ENCODE data around the gene SRF.
A peak's percentile ranks its signal among the peaks of the same experiment; 100 is the strongest.
"Not testable (repeated sequence)": the region's sequence is repeated elsewhere in the genome, so short reads cannot be mapped to it uniquely, and the experiment has no call there.

SRF gene

DNA sequence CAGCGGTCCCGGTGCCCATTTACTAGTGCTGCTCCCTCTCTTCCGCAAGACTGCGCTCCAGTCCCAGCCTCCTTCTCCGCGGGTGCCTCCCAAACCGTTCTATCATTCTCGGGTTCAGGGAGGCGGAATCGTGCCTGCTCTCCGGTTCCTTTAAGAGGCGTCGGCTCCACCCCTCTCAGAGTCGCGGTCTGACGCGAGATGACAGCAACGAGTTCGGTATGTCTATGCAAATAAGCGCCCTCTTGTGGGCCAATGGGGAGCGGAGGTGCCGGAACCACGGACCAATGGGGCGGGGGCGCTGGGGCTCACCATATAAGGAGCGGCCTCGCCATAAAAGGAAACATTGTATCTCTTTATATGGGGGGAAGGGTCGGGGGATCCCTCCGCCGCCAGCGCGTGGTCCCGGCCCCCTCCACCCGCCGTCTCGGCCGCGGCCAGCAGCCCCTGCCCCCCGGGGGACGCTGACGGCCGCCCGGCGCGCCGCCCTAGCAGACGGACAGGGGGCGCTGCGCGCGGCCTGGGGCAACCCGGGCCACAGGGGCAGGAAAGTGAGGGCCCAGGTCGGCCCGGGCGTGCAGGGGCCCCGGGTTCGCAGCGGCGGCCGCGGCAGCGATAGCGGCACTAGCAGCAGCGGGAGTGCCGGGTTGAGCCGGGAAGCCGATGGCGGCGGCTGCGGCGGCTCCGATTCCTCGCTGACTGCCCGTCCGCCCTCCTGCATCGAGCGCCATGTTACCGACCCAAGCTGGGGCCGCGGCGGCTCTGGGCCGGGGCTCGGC, at the start of gene SRF:
SRF (plus strand) TSS at position 339 of the 776 bp plus-strand sequence; CDS start at position 727, 388 bp downstream.
- DNase-seq (ENCODE audit: low spot score) = peak; percentile 99

DNA sequence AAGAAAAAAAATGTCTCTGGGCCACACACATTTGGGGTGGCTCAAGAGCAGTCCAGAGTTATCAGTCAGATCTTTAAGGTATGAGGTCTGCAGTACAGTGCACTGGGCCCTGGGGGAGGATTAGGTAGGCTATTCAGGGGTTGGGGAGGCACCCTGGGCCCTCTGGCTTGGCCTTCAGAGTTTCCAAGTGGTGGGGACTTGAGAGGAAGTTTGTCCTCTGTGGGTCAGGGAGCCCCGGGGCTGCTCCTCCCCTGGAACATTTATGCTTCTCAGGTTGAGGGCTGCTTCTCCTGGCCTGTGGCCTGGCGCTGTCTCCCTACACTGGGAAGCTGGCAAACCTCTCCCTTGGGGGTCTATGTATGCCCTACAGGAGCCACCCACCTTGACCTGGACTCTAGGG, 48.9 kb upstream of the SRF start:
- DNase-seq (ENCODE audit: low spot score) = no peak

DNA sequence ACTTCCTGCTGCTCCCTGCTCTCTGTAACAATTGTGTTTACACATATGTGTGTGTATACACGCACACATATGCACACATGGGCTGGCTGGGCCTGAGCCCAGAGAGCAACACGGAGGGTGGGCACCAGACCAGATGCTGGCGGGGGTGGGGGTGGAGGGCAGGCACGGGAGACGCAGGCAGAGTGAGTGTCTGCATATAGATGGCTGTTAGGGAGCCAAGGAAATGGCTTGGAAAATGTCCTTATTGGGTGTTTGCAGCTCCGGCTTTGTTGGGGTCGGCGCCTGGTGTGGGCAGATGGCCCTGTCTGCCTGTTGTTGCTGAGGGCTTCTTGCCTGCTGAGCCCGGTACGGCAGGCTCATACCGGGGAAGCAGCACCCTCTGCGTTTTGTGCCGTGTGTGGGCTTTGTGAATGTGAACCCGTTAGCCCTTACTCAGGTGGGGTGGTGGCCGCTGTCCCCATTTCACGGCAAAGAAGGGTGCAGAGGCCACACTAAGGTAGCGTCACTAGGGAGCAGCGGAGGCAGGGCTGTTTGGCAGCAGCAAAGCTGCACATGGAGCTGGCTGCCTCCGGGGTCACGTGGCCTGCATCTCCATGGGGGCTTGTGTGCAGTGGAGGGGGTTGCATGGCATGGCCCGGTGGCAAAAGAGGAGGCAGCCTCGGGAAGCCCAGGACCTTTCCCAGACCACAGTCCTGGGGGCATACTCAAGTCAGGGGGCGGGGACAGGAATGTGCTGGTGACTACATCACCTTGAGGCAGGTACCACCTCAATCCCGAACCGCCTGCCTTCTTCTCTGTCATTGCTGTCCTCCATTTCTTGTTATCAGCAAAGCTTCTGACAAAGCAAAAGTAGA, 47.4 kb upstream of the SRF start:
- DNase-seq (ENCODE audit: low spot score) = no peak

DNA sequence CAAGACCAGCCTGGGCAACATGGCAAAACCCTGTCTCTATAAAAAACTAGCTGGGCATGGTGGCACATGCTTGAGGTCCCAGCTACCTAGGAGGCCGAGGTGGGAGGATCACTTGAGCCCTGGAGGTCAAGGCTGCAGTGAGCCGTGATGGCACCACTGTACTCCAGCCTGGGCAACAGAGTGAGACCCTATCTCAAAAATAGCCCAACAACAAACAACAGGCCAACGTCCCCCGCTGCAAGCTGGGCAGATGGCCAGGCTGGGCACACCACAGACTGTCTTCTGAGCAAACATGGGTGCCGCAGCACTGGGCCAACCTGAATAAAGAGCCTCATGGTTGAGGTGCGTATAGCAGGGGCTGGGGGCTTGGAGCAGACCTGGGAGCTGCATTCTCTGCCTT, 46.6 kb upstream of the SRF start:
- DNase-seq (ENCODE audit: low spot score) = no peak

DNA sequence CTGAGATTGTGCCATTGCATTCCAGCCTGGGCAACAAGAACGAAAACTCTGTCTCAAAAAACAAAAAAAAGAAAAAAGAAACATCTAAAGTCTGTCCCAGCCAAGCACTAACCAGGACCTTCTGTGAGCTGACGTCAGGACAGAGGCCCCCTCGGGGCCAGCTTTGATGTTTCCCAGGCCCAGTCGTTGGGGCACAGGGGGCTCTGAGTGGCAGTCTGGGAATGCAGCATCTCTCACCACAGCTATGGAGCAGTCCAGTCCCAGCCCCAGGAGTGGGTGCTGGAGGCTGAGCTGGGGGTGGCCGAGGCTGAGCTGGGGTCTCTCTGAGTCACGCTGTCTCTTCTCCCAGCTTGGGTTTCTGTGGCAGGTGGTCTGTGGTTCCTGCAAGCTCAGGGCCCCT, 46.0 kb upstream of the SRF start:
- no peak for DNase-seq (ENCODE audit: low spot score)

DNA sequence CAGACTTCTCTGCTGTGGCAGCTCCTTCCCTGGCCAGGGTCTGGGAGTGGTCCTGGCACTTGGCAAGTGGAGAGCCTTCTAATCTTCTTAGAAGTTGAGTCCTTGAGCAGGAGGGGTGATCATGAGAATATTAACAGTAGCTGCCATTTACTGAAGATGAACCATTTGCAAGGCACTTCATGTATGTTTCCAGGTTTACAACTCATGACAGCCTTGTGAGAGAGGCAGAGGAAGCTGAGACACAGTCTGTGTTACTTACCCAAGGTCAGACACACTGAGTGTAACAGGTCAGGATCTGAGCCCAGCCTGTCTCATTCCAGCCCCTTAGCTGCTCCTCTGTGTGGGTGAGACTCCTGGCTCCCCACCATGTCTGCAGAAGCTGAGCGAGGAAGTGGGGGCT, 45.5 kb upstream of the SRF start:
- no peak for DNase-seq (ENCODE audit: low spot score)

DNA sequence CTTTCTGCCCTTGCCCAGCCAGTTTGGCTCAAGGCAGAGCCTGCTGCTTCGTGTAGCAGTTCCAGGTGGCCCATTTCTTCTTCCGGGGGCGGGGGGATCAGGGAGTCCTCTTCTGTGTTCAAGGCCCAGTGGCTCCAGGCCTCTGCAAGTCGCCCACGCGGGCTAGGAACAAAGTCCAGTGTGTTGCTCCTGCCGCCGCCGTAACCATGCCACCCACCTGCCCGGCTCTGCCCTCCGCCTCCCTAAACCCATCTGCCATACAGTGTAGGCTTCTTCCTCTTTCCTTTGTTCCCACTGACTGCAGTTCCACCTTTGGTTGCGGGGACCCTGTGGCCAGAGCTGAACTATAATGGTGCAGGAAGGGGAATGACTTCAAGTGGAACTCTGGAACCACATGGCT, 43.9 kb upstream of the SRF start:
- no peak for DNase-seq (ENCODE audit: low spot score)

DNA sequence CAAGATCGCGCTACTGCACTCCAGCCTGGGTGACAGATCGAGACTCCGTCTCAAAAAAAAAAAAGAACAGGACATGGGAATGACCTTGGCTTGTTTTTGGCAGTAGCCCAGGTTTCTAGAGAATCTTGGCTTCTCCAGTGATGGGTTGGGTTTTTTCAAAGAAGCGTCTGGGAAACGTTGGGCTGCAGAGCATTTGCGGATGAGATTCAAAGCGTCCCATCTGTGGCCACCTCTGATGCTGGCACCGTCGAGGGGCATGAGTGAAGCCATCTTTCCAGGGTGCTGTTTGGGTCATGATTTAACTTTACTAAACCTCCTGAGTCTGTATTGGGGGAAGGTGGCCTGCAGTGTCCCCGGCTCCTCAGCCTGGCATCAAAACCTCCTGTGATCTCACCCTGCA, 43.2 kb upstream of the SRF start:
- no peak for DNase-seq (ENCODE audit: low spot score)

DNA sequence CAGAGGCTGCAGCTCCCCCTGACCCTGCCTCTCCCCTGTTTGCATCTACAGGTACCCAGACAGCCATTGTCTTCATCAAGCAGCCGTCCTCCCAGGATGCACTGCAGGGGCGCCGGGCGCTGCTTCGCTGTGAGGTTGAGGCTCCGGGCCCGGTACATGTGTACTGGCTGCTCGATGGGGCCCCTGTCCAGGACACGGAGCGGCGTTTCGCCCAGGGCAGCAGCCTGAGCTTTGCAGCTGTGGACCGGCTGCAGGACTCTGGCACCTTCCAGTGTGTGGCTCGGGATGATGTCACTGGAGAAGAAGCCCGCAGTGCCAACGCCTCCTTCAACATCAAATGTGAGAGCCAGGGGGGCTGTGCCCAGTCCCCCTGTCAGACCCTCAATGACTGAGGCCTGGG, 42.1 kb upstream of the SRF start:
- no peak for DNase-seq (ENCODE audit: low spot score)

DNA sequence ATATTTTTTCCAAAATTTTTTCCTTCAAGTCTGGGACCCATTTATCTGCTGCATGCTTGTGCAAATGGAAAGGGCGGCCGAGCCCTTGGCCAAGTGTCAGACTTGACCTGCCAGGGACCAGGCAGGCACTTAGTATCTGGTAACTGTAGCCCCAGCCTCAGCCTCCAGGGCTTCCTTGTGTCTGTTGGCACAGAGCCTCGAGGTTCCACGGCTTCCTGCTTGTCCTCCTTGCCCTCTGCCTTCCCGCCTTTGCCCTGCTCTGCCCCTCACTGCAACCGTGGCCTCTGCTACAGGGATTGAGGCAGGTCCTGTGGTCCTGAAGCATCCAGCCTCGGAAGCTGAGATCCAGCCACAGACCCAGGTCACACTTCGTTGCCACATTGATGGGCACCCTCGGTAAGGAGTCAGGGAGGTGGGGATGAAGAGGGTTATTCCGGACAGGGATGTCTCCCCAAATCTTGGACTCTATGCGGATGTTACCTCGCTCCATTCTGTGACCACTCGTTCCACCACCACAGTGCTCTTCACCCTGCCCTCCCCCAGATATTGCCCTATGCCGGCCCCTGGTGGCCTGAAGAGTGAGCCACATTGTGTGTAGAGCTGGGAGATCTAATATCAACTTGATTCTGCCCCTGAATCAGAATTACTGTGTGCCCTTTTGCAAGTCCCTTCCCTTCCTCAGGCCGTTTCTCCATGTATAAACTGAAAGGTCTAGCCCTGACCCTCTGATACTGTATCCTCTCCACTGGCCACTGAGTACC, 41.5 kb upstream of the SRF start:
- no peak for DNase-seq (ENCODE audit: low spot score)

DNA sequence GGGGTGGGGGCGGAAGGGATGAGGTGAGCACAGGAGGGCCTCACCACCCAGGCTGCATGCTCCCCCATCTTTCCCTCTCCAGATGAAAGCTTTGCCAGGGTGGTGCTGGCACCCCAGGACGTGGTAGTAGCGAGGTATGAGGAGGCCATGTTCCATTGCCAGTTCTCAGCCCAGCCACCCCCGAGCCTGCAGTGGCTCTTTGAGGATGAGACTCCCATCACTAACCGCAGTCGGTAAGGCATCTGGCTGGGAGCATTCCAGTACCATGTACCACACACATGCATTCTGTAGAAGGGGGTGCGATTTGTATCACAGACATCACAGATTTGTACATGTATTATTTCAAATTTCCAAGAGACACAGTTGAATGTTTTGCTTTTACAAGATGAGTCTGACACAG, 40.6 kb upstream of the SRF start:
- DNase-seq (ENCODE audit: low spot score) = no peak

DNA sequence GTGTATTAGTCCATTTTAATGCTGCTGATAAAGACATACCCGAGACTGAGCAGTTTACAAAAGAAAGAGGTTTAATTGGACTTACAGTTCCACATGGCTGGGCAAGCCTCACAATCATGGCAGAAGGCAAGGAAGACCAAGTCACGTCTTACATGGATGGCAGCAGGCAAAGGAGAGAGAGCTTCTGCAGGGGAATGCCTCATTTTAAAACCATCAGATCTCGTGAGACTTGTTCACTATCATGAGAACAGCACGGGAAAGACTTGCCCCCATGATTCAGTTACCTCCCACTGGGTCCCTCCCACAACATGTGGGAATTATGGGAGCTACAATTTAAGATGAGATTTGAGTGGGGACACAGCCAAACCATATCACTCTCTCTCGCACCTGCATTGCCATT, 39.7 kb upstream of the SRF start:
- not testable (repeated sequence) for DNase-seq (ENCODE audit: low spot score)

DNA sequence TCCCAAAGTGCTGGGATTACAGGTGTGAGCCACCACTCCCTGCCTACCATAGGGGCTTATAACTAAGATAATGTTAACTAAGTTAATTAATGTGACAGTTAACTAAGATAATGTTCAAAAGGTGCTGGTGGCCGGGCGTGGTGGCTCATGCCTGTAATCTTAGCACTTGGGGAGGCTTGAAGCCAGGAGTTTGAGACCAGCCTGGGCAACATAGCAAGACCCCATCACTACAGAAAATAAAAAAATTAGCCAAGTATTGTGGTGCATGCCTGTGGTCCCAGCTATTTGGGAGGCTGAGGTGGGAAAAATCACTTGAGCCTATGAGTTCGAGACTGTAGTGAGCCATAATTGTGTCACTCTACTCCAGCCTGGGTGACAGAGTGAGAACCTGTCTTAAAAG, 32.8 kb upstream of the SRF start:
- no peak for DNase-seq (ENCODE audit: low spot score)

DNA sequence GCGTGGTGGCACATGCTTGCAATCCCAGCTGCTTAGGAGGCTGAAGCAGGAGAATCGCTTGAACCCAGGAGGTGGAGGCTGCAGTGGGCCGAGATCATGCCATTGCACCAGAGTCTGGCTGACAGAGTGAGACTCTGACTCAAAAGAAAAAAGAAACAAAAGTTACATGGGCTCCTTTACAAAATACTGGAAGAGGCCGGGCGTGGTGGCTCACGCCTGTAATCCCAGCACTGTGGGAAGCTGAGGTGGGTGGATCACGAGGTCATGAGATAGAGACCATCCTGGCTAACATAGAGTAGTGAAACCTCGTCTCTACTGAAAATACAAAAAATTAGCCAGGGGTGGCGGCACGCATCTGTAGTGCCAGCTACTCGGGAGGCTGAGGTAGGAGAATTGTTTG, 31.1 kb upstream of the SRF start:
- not testable (repeated sequence) for DNase-seq (ENCODE audit: low spot score)

DNA sequence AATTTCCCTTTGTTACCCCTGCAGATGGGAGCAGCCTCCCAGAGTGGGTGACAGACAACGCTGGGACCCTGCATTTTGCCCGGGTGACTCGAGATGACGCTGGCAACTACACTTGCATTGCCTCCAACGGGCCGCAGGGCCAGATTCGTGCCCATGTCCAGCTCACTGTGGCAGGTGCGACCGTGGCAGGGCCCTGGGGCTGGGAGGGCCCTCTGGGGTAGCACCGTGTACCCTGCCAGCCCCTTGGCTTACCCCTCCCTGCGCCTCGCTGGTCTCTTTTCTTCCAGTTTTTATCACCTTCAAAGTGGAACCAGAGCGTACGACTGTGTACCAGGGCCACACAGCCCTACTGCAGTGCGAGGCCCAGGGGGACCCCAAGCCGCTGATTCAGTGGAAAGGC, 29.4 kb upstream of the SRF start:
- no peak for DNase-seq (ENCODE audit: low spot score)

DNA sequence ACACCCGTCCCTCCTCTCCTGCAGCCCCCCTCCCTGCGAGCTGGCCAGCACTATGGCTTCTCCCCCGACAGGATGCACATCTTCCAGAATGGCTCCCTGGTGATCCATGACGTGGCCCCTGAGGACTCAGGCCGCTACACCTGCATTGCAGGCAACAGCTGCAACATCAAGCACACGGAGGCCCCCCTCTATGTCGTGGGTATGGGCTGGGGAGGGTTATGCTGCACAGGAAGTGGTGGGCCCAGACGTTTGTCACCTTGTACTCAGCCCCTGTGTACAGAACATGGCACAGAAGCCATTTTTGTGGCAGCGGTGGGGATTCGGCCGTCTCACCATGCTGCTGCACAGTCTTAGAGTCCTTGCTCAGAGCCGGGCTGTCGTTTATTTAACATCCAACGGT, 29.0 kb upstream of the SRF start:
- DNase-seq (ENCODE audit: low spot score) = no peak

DNA sequence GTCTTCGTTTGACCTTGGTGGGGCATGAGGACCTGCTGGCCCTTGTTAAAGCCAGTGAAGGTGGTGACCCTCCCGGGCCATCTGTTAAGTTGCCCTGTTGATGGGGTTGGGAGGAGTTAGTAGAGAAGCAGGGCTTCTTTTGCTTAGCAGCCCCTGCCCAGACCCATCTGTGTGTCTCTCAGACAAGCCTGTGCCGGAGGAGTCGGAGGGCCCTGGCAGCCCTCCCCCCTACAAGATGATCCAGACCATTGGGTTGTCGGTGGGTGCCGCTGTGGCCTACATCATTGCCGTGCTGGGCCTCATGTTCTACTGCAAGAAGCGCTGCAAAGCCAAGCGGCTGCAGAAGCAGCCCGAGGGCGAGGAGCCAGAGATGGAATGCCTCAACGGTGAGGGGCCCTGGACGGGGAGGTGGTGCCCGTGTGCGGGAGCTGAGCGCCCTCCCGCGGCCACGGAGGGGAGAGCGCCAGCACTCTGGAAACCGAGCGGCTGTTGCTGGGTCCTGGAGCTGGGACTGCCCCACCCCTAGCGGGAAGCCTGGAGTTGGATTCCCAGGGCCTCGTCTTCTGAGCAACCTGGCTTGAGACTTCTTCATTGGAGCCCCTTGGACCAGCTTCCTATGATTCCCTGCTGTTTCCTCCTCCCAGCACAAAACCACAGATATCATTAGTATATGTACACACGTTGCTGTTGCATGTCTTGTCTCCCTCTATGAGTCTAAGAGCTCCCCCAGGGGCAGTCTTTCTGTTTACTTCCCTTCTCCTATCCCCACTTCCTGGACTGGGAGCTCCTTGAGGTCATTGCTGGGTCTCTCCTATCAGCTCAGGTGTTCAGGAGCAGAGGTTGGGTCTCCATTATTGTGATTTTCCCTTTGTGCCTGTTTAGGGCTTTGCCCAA, 27.6 kb upstream of the SRF start:
- DNase-seq (ENCODE audit: low spot score) = peak; percentile 66

DNA sequence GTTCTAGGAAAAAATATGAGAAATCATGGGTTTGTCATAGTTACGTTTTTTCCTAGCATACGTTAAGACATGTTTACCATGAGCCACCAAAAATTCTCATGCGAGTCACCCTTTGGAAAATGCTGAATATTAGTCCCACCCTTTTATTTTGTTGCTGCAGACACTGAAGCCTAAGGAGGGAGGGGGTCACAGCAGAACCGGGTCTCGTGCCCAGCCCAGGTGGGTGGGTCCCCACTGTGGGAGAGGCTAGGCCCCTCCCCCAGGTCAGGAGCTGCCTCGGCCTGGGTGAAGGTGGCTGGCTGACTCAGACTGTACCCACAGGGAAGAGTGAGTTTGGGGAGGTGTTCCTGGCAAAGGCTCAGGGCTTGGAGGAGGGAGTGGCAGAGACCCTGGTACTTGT, 26.2 kb upstream of the SRF start:
- no peak for DNase-seq (ENCODE audit: low spot score)

DNA sequence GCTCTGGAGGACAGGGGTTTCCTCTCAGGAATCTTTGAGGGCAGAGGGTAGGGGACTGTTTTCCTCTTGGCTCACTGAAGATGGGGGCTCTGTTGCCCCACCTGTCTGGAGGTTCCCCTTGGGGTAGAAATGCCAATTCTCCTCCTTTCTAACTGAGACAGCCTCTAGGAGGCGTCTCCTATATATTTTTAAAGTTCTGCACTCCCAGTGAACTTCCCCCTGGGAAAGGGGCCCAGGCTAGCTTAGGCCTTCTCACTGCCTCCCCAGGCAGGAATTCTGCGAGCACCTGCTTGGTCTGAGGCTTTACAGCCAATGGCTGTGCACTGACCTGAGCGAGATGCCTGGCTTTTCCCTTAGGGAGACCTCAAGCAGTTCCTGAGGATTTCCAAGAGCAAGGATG, 24.8 kb upstream of the SRF start:
- DNase-seq (ENCODE audit: low spot score) = no peak

DNA sequence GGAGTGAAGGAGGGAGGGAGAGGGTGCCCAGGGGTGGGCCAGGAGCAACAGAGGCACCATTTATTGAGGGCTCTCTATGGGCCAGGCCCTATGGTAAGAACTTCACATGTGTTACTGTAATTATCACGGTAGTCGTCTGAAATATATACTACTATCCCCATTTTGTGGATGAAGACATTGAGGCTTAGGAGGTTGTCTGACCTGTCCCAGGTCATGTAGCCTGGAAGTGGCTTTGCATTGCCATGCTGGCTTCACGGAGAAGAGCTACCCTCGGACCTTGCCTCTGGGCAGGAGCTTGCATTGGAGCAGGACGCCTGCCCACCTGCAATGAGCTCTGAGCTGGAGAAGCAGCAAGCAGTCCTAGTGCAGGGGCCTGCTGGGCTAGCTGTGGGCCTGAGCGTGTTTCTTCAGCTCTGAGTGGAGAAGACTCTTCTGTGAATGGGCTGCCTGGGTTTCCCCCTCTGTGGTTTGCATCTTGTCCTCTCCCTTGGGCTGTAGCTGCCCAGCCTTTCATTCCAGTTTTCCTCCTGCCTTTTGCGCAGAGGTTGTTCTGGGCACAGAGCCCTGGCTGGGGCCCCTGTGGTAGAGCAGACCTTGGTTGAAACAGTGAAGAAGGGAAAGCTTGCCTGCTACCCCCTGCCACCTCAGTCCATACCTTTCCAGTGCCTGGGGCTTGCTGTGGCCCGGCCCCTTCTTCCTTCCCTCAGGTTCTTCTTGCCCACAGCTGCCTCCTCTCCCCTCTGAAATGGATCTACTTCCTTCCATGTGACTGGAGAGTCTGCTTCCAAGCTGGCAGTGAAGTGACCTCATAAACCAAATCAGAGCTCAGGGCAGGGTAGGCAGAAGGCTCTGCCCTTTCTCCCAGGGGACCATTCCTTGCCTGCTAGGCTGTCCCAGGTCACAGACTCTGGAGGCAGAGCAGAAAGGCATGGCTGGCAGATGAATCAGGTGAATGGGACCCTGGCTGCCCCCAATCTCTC, 24.1 kb upstream of the SRF start:
- no peak for DNase-seq (ENCODE audit: low spot score)
